H1 (cell line): Measurements from ENCODE around the gene PRKCA. TPM values are rescaled to one million over a fixed set of nuclear protein-coding genes. Genes with fewer than 3 reads are reported as not detected.

Experiments used
- CTCF ChIA-PET: fragments of 300-600 bp; sonication (Branson Sonifier 250); formaldehyde crosslinking; loops from one replicate; lab custom pipeline; 2021; ENCODE audit not compliant: partially characterized antibody; lab: Charles Lee
- POLR2A ChIA-PET: fragments of 300-600 bp; sonication (Branson Sonifier 250); formaldehyde crosslinking; loops from one replicate; lab custom pipeline; 2021; ENCODE audit warnings: inconsistent platforms; ENCODE audit not compliant: partially characterized antibody; lab: Charles Lee
- DNase-seq, 2 experiments: peaks; one replicate each; pipeline versions ENCODE4 v3.0.0 to v3.0.0-alpha.2; 2010 to 2022; ENCODE audit warnings: low spot score in 2 of 2, low read depth in 1 of 2, mixed read lengths in 1 of 2
- FAIRE-seq: peaks from 2 replicates; lab custom pipeline; 2011; peaks lifted over from hg19 to GRCh38; lab: Jason Lieb, UNC
- H2AFZ ChIP-seq: 2 replicates; pipeline ENCODE4 v1.8.1; 2012; ENCODE audit warnings: low read length, inconsistent platforms
- H2AK5ac ChIP-seq: 2 replicates; pipeline ENCODE4 v1.6.1; 2013; ENCODE audit warnings: low read depth, low read length
- H2BK120ac ChIP-seq: replicated peaks from 2 replicates; pipeline ENCODE3; 2013; ENCODE audit warnings: low read depth, low read length, inconsistent platforms
- H2BK12ac ChIP-seq: 2 replicates; pipeline ENCODE4 v1.6.1; 2013; ENCODE audit warnings: low read depth, low read length
- H2BK15ac ChIP-seq: 2 replicates; pipeline ENCODE4 v1.6.1; 2013; ENCODE audit warnings: low read length
- H2BK20ac ChIP-seq: 2 replicates; pipeline ENCODE4 v1.6.1; 2013; ENCODE audit warnings: low read length
- H2BK5ac ChIP-seq: 2 replicates; pipeline ENCODE4 v1.6.1; 2013; ENCODE audit warnings: low read depth, low read length
- H3K14ac ChIP-seq: 2 replicates; pipeline ENCODE4 v1.6.1; 2013; ENCODE audit warnings: inconsistent platforms; ENCODE audit not compliant: insufficient read length
- H3K18ac ChIP-seq: 2 replicates; pipeline ENCODE4 v1.6.1; 2013; ENCODE audit warnings: low read length; ENCODE audit errors: extremely low read depth
- H3K23ac ChIP-seq: 2 replicates; pipeline ENCODE4 v1.6.1; 2013; ENCODE audit warnings: inconsistent platforms; ENCODE audit not compliant: insufficient read length
- H3K23me2 ChIP-seq: 2 replicates; pipeline ENCODE4 v1.6.1; 2013; ENCODE audit warnings: low read depth, low read length
- H3K27ac ChIP-seq: 2 replicates; pipeline ENCODE4 v1.6.1; 2011; ENCODE audit warnings: low read depth, low read length, inconsistent platforms
- H3K27me3 ChIP-seq, 4 experiments: replicated peaks in 1 of 4; 1 replicate in 1 of 4; 2 replicates in 3 of 4; pipeline versions ENCODE4 v1.6.1 to v1.8.1; 2011 to 2013; ENCODE audit warnings: low read length in 3 of 4, mild to moderate bottlenecking in 3 of 4, inconsistent platforms in 2 of 4, mixed read lengths in 2 of 4, moderate library complexity in 1 of 4; ENCODE audit not compliant: control insufficient read depth in 3 of 4, insufficient read depth in 3 of 4; ENCODE audit errors: extremely low read depth in 1 of 4
- H3K36me3 ChIP-seq, 4 experiments: 2 replicates each; pipeline versions ENCODE4 v1.6.1 to v1.8.1; 2011 to 2013; ENCODE audit warnings: mild to moderate bottlenecking in 4 of 4, low read length in 3 of 4, moderate library complexity in 2 of 4, control low read depth in 1 of 4, inconsistent platforms in 1 of 4; ENCODE audit not compliant: insufficient read depth in 4 of 4, control insufficient read depth in 2 of 4
- H3K4ac ChIP-seq: replicated peaks from 2 replicates; pipeline ENCODE3; 2013; ENCODE audit warnings: low read length, low read depth, mixed read lengths, inconsistent platforms; ENCODE audit not compliant: insufficient read length
- H3K4me1 ChIP-seq, 4 experiments: replicated peaks in 1 of 4; 1 replicate in 1 of 4; 2 replicates in 3 of 4; pipeline versions ENCODE4 v1.6.1 to v1.8.1; 2011 to 2013; ENCODE audit warnings: low read length in 3 of 4, inconsistent platforms in 2 of 4, mixed read lengths in 1 of 4; ENCODE audit not compliant: insufficient read depth in 4 of 4, control insufficient read depth in 3 of 4
- H3K4me2 ChIP-seq, 2 experiments: 2 replicates each; pipeline versions ENCODE4 v1.6.1 to v1.8.1; 2011 to 2013; ENCODE audit warnings: low read depth in 2 of 2, low read length in 2 of 2, control low read depth in 1 of 2, inconsistent platforms in 1 of 2, mild to moderate bottlenecking in 1 of 2; ENCODE audit not compliant: insufficient read depth in 1 of 2
- H3K4me3 ChIP-seq, 4 experiments: fragments of 200-600, 300-600 bp in 1 of 4; sonication (generic), shearing (Covaris generic), sonication (Bioruptor Twin) in 1 of 4; 2 replicates each; pipeline versions ENCODE4 v1.5.1 to v1.8.1; 2011 to 2016; ENCODE audit warnings: low read length in 4 of 4, low read depth in 3 of 4, control low read depth in 2 of 4, inconsistent platforms in 2 of 4, mild to moderate bottlenecking in 2 of 4, mixed read lengths in 1 of 4, moderate library complexity in 1 of 4; ENCODE audit not compliant: insufficient read depth in 2 of 4; ENCODE audit errors: extremely low read depth in 1 of 4
- H3K56ac ChIP-seq: replicated peaks from 2 replicates; pipeline ENCODE3; 2013; ENCODE audit warnings: low read depth, mild to moderate bottlenecking, mixed read lengths, low read length, inconsistent platforms; ENCODE audit not compliant: insufficient read length
- H3K79me1 ChIP-seq: 2 replicates; pipeline ENCODE4 v1.6.1; 2013; ENCODE audit warnings: low read depth, low read length, control low read depth
- H3K79me2 ChIP-seq, 2 experiments: 2 replicates each; pipeline versions ENCODE4 v1.6.1 to v1.8.1; 2012 to 2013; ENCODE audit warnings: low read length in 2 of 2, mild to moderate bottlenecking in 2 of 2, inconsistent platforms in 1 of 2; ENCODE audit not compliant: insufficient read depth in 2 of 2, control insufficient read depth in 1 of 2
- H3K9ac ChIP-seq, 4 experiments: replicated peaks in 1 of 4; 1 replicate in 1 of 4; 2 replicates in 3 of 4; pipeline versions ENCODE4 v1.6.1 to v1.8.1; 2011 to 2013; ENCODE audit warnings: low read depth in 3 of 4, low read length in 3 of 4, control low read depth in 2 of 4, mild to moderate bottlenecking in 2 of 4, moderate library complexity in 2 of 4, inconsistent platforms in 1 of 4; ENCODE audit errors: extremely low read depth in 1 of 4
- H3K9me3 ChIP-seq, 2 experiments: 2 replicates each; pipeline versions ENCODE4 v1.6.1 to v1.8.1; 2012 to 2013; ENCODE audit warnings: mild to moderate bottlenecking in 2 of 2, moderate library complexity in 2 of 2, control low read depth in 1 of 2, inconsistent platforms in 1 of 2, low read depth in 1 of 2, low read length in 1 of 2, mixed read lengths in 1 of 2; ENCODE audit not compliant: insufficient read depth in 2 of 2
- H4K20me1 ChIP-seq, 2 experiments: replicated peaks in 1 of 2; 2 replicates each; pipeline versions ENCODE3 to v1.8.1; 2011 to 2013; ENCODE audit warnings: inconsistent platforms in 2 of 2, low read length in 2 of 2, mild to moderate bottlenecking in 1 of 2; ENCODE audit not compliant: insufficient read depth in 2 of 2, control insufficient read depth in 1 of 2
- H4K5ac ChIP-seq: 2 replicates; pipeline ENCODE4 v1.6.1; 2013; ENCODE audit warnings: low read length, low read depth, mixed read lengths, inconsistent platforms; ENCODE audit not compliant: insufficient read length
- H4K8ac ChIP-seq: 2 replicates; pipeline ENCODE4 v1.8.0; 2013; ENCODE audit warnings: mild to moderate bottlenecking, moderate library complexity, low read length, inconsistent platforms; ENCODE audit not compliant: insufficient read depth; ENCODE audit errors: extremely low read depth
- H4K91ac ChIP-seq: replicated peaks from 2 replicates; pipeline ENCODE3; 2013; ENCODE audit warnings: low read length, mixed read lengths, inconsistent platforms; ENCODE audit not compliant: insufficient read length
- BRCA1 ChIP-seq: IDR thresholded peaks from 2 replicates; pipeline ENCODE4 v1.6.1; 2012; ENCODE audit warnings: low read depth, low read length, improper control_type of control experiment
- CHD1 ChIP-seq: IDR thresholded peaks from 2 replicates; pipeline ENCODE4 v1.6.1; 2012; ENCODE audit warnings: low read depth, low read length, improper control_type of control experiment
- CHD2 ChIP-seq: IDR thresholded peaks from 2 replicates; pipeline ENCODE4 v1.6.1; 2012; ENCODE audit warnings: low read length, improper control_type of control experiment
- EGR1 ChIP-seq: IDR thresholded peaks from 2 replicates; pipeline ENCODE4 v1.6.1; 2011; ENCODE audit warnings: low read depth, low read length, borderline replicate concordance
- POLR2AphosphoS5 ChIP-seq: IDR thresholded peaks from 2 replicates; pipeline ENCODE4 v1.6.1; 2011; ENCODE audit warnings: low read depth, low read length
- RBBP5 ChIP-seq: IDR thresholded peaks from 2 replicates; pipeline ENCODE4 v1.7.1; 2012; ENCODE audit warnings: low read depth, mild to moderate bottlenecking, inconsistent platforms, low read length, moderate library complexity, borderline replicate concordance
- SAP30 ChIP-seq: fragments of 300-600 bp; sonication (generic); IDR thresholded peaks from 2 replicates; pipeline ENCODE4 v1.7.1; 2012; ENCODE audit warnings: low read length, moderate library complexity, mild to moderate bottlenecking, inconsistent platforms; ENCODE audit not compliant: insufficient read depth, insufficient replicate concordance
- SIN3A ChIP-seq, 2 experiments: IDR thresholded peaks in 1 of 2; conservative IDR thresholded peaks in 1 of 2; 2 replicates each; pipeline ENCODE4 v1.6.1; 2011 to 2012; ENCODE audit warnings: low read length in 2 of 2, improper control_type of control experiment in 1 of 2, low read depth in 1 of 2, mild to moderate bottlenecking in 1 of 2
- SIRT6 ChIP-seq: IDR thresholded peaks from one replicate; pipeline ENCODE4 v1.7.1; 2012; ENCODE audit warnings: low read length, inconsistent platforms
- TBP ChIP-seq: IDR thresholded peaks from 2 replicates; pipeline ENCODE4 v1.6.1; 2011; ENCODE audit warnings: low read depth, low read length, improper control_type of control experiment
- WGBS, 2 experiments: shearing (Covaris generic) in 1 of 2; methylation state at CpG; one replicate each; pipeline versions ENCODE4 v1.1.6 to v1.1.7; 2013 to 2015; ENCODE audit warnings: low lambda C conversion rate in 2 of 2, mixed read lengths in 2 of 2, inconsistent platforms in 1 of 2, low coverage in 1 of 2, missing lambda C conversion rate in 1 of 2; ENCODE audit not compliant: insufficient replicate concordance in 2 of 2, insufficient coverage in 1 of 2, insufficient read length in 1 of 2; ENCODE audit errors: extremely low coverage in 1 of 2, missing lambda C conversion rate in 1 of 2; 5-methylcytosine and 5-hydroxymethylcytosine counted together
- polyA plus RNA-seq, 7 experiments: library from polyadenylated mRNA; depleted of rRNA in 3 of 7; stranded (reverse) in 5 of 7; unstranded in 2 of 7; fragments of >200 nt in 5 of 7; fragments of 200-250 nt in 2 of 7; gene quantifications; 1 replicate in 5 of 7; 2 replicates in 1 of 7; 4 replicates in 1 of 7; pipeline versions ENCODE4 v1.2.1 to v1.2.3, GENCODE V29; 2011 to 2013; ENCODE audit warnings: missing spikeins in 2 of 7, mixed read lengths in 2 of 7
- total RNA-seq: library from RNA; stranded (reverse); fragmentation: NEBNext Ultra II Directional; extraction: Animal tissue kit (Norgen Biotek cat#: 25700); gene quantifications from 2 replicates; pipeline ENCODE4 v1.2.1, GENCODE V29; 2021
- TF ChIP-seq, protein P1 (sequence below): IDR thresholded peaks from 2 replicates; pipeline ENCODE4 v1.6.1; 2011; ENCODE audit warnings: low read depth, mild to moderate bottlenecking, low read length; ENCODE audit not compliant: insufficient read depth
- TF ChIP-seq, protein P2 (sequence below): IDR thresholded peaks from 2 replicates; pipeline ENCODE4 v1.6.1; 2012; ENCODE audit warnings: inconsistent platforms

The PRKCA gene
- total and polyA plus RNA-seq, 2 of the 8 experiments (the other 6 are each of a cell fraction or from before 2014, with no cell fraction given), result 5.8 to 17.8 TPM

DNA sequence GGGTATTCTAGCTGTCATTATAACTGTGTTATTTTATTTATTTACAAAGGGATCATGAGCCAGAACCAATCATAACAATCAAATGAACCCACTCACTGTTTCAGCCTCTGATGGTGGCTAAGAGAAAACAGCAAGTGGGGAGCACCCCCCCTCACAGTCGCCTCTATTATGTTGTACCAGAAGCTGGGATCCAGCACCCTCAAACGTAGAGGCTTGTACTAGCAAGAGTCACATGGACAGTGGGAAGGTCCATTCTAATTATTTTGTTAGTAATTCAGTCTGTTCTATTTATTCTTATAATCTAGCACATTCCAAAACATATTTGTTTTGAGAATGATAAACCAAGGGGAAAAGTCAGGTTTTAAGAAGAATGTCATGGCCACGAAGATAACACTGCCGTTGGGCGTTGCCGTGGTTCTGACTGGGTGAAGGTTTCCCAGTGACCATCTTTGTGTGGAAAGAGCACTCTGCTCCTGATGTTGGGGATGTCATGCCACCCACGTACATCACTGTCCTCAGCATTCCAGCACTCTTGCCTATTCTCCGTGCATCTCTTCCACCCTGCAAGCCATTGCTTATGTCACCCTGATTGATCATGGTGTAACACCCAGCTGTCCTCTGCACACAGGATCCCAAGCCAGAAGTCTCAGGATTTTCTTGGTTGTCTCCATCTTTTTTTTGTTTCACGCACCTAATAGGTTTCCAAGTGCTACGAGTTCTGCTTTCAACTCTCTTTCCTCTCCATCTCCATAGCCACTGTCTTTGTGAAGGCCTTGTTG, 205.8 kb downstream of the PRKCA start:
- H3K9me3 ChIP-seq, result no peaks in the 10 kb centered on the region
- H3K27ac ChIP-seq, result no peak overlapping the region
- TF ChIP-seq EGR1 (no peak), POLR2AphosphoS5 (no peak), CHD1 (no peak), TBP (no peak), CHD2 (no peak), SIRT6 (no peak), SIN3A (conservative IDR thresholded peaks at IDR 0.05 in 1 of 2, IDR thresholded peaks at IDR 0.05 in 1 of 2; ENCODE audit: low read depth in 1 of 2, low read length in 2 of 2) (no peak), RBBP5 (no peak), BRCA1 (no peak), SAP30 (no peak)
- TF ChIP-seq, protein P1, sequence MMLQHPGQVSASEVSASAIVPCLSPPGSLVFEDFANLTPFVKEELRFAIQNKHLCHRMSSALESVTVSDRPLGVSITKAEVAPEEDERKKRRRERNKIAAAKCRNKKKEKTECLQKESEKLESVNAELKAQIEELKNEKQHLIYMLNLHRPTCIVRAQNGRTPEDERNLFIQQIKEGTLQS, result no peak
- TF ChIP-seq, protein P2, sequence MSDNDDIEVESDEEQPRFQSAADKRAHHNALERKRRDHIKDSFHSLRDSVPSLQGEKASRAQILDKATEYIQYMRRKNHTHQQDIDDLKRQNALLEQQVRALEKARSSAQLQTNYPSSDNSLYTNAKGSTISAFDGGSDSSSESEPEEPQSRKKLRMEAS, result no peak

More for the DNA sequence above, 205.8 kb downstream of the PRKCA start:
- Histone ChIP-seq H4K20me1 (no peaks in the 10 kb centered on the region), H3K23me2 (no peaks in the 10 kb centered on the region), H3K79me1 (no peaks in the 10 kb centered on the region), H2BK120ac (no peak overlapping the region), H2BK15ac (no peak overlapping the region), H2BK5ac (no peak overlapping the region), H2AK5ac (no peak overlapping the region), H3K4me3 (no peak overlapping the region), H2BK20ac (no peak overlapping the region), H3K9ac (no peak overlapping the region), H4K91ac (no peak overlapping the region), H3K23ac (no peak overlapping the region), H4K8ac (no peak overlapping the region), H3K4ac (no peak overlapping the region), H3K18ac (no peak overlapping the region), H3K56ac (no peak overlapping the region), H2AFZ (no peak overlapping the region), H3K14ac (no peak overlapping the region), H3K4me1 (peaks cover 0 to 3% (median 0%) of the 10 kb centered on the region in 4 experiments; a peak in 1 of 7 replicates), H3K4me2 (no peak overlapping the region), H3K79me2 (no peaks in the 10 kb centered on the region), H3K36me3 (no peaks in the 10 kb centered on the region), H2BK12ac (peak overlapping the region; percentile 10; the same call in 1 of the 2 replicates), H3K27me3 (no peaks in the 10 kb centered on the region), H4K5ac (no peak overlapping the region)
- ChIA-PET POLR2A (no interaction called here), CTCF (interaction anchor here (0.8 to 1.0 kb wide), 2 partner anchors 9 to 58 kb away, joined by 3 to 4 read pairs; no protein-coding TSS in a partner anchor)
- 90% methylated on average over 10 of the region's 10 CpGs; no CpG with 5 or more reads in 1 of the 2 experiments for WGBS, 2 experiments
- DNase-seq, result no peak
- FAIRE-seq, result no peak
